Neural cell (in vitro differentiated cells): ENCODE measurements around the gene AK1. TPM values are rescaled to one million over a fixed set of nuclear protein-coding genes. Genes with fewer than 3 reads are reported as not detected.

Experiments used
- H2AFZ ChIP-seq: fragments of 200-600, 300-800 bp; sonication (generic), shearing (Covaris generic); 2 replicates; pipeline ENCODE4 v1.6.0; 2014; ENCODE audit warnings: low read depth, mild to moderate bottlenecking, antibody characterized with exemption, low read length, moderate library complexity
- H3F3A ChIP-seq: fragments of 200-600 bp; shearing (Covaris generic); 2 replicates; pipeline ENCODE4 v1.6.1; 2016; ENCODE audit warnings: mild to moderate bottlenecking, moderate library complexity, mixed read lengths, antibody characterized with exemption, low read length; ENCODE audit not compliant: insufficient read depth, poor library complexity, severe bottlenecking
- H3K27ac ChIP-seq: fragments of 200-600, 300-800 bp; sonication (generic), shearing (Covaris generic); 2 replicates; pipeline ENCODE4 v1.5.1; 2014; ENCODE audit warnings: mild to moderate bottlenecking, low read length, moderate library complexity
- H3K27me3 ChIP-seq: fragments of 300-800, 200-600 bp; sonication (generic), shearing (Covaris generic); 2 replicates; pipeline ENCODE4 v1.6.0; 2014; ENCODE audit warnings: mild to moderate bottlenecking, low read depth, low read length, moderate library complexity; ENCODE audit not compliant: insufficient read depth
- H3K36me3 ChIP-seq: fragments of 300-800, 200-600 bp; sonication (generic), shearing (Covaris generic); 2 replicates; pipeline ENCODE4 v1.5.1; 2014; ENCODE audit warnings: mild to moderate bottlenecking, antibody characterized with exemption, low read length, moderate library complexity; ENCODE audit not compliant: insufficient read depth
- H3K4me2 ChIP-seq: fragments of 300-800, 200-600 bp; sonication (generic), shearing (Covaris generic); 2 replicates; pipeline ENCODE4 v1.6.0; 2014; ENCODE audit warnings: mild to moderate bottlenecking, low read length
- H3K4me3 ChIP-seq: fragments of 300-800, 200-600 bp; sonication (generic), shearing (Covaris generic); 2 replicates; pipeline ENCODE4 v1.5.1; 2014; ENCODE audit warnings: mild to moderate bottlenecking, low read length, moderate library complexity
- H3K79me2 ChIP-seq: fragments of 200-600 bp; shearing (Covaris generic); replicated peaks from 2 replicates; pipeline ENCODE4 v1.6.0; 2014; ENCODE audit warnings: mild to moderate bottlenecking, low read length, moderate library complexity; ENCODE audit not compliant: insufficient read depth
- H3K9ac ChIP-seq: fragments of 300-800, 200-600 bp; sonication (generic), shearing (Covaris generic); 2 replicates; pipeline ENCODE4 v1.6.1; 2016; ENCODE audit warnings: mild to moderate bottlenecking, low read length, mixed read lengths
- H3K9me2 ChIP-seq: fragments of 200-600 bp; shearing (Covaris generic); 2 replicates; pipeline ENCODE4 v1.6.1; 2016; ENCODE audit warnings: mild to moderate bottlenecking, low read length, mixed read lengths; ENCODE audit not compliant: insufficient read depth
- H3K9me3 ChIP-seq: fragments of 200-600, 300-800 bp; sonication (generic), shearing (Covaris generic); 2 replicates; pipeline ENCODE4 v1.6.1; 2016; ENCODE audit warnings: mild to moderate bottlenecking, mixed run types, low read length, moderate library complexity, mixed read lengths
- H4K20me1 ChIP-seq: fragments of 200-600 bp; shearing (Covaris generic); 2 replicates; pipeline ENCODE4 v1.6.1; 2016; ENCODE audit warnings: mild to moderate bottlenecking, mixed run types; ENCODE audit not compliant: insufficient read depth
- CTCF ChIP-seq: fragments of 450-650 bp; IDR thresholded peaks from 2 replicates; pipeline ENCODE4 v1.5.1; 2014; ENCODE audit warnings: antibody characterized with exemption, mild to moderate bottlenecking, moderate library complexity; ENCODE audit not compliant: poor library complexity, severe bottlenecking
- EP300 ChIP-seq: fragments of 450-650 bp; conservative IDR thresholded peaks from 2 replicates; pipeline ENCODE4 v1.6.1; 2014; ENCODE audit warnings: antibody characterized with exemption, mild to moderate bottlenecking, moderate library complexity; ENCODE audit not compliant: poor library complexity, severe bottlenecking
- EZH2 ChIP-seq: fragments of 200-600, 300-800 bp; shearing (Covaris generic), sonication (generic); IDR thresholded peaks from 2 replicates; pipeline ENCODE4 v1.6.1; 2014; ENCODE audit warnings: antibody characterized with exemption, low read length, borderline replicate concordance, mild to moderate bottlenecking; ENCODE audit not compliant: insufficient read depth, poor library complexity, severe bottlenecking
- MXI1 ChIP-seq: fragments of 450-650 bp; conservative IDR thresholded peaks from 2 replicates; pipeline ENCODE4 v1.6.1; 2014; ENCODE audit warnings: antibody characterized with exemption, mild to moderate bottlenecking; ENCODE audit not compliant: poor library complexity, severe bottlenecking
- POLR2AphosphoS5 ChIP-seq: IDR thresholded peaks from 2 replicates; pipeline ENCODE4 v1.6.1; 2012
- RAD21 ChIP-seq: fragments of 450-650 bp; conservative IDR thresholded peaks from 2 replicates; pipeline ENCODE4 v1.6.1; 2014; ENCODE audit warnings: antibody characterized with exemption, mild to moderate bottlenecking, moderate library complexity
- REST ChIP-seq: IDR thresholded peaks from 2 replicates; pipeline ENCODE4 v1.6.1; 2012; ENCODE audit warnings: borderline replicate concordance
- SMC3 ChIP-seq: fragments of 450-650 bp; conservative IDR thresholded peaks from 2 replicates; pipeline ENCODE4 v1.6.1; 2014; ENCODE audit warnings: antibody characterized with exemption, mild to moderate bottlenecking, moderate library complexity; ENCODE audit not compliant: poor library complexity
- TAF1 ChIP-seq: IDR thresholded peaks from 2 replicates; pipeline ENCODE4 v1.6.1; 2012; ENCODE audit warnings: low read depth
- polyA plus RNA-seq: library from polyadenylated mRNA; depleted of rRNA; stranded (reverse); fragments of >200 nt; gene quantifications from 2 replicates; pipeline ENCODE4 v1.2.3, GENCODE V29; 2014

The AK1 gene
- polyA plus RNA-seq, 1 donor from 2014 or later = 105 TPM

GRCh38 chr9:127828262-127829031 lies 49.0 kb downstream of the AK1 start:
- no peak for TF ChIP-seq POLR2AphosphoS5
- TF ChIP-seq EP300 = no peak
- TF ChIP-seq CTCF = no peak
- TF ChIP-seq EZH2 = no peak
- no peak for TF ChIP-seq TAF1
- TF ChIP-seq REST = no peak
- TF ChIP-seq RAD21 = no peak
- TF ChIP-seq MXI1 = no peak
- TF ChIP-seq SMC3 = no peak
- H3K9ac ChIP-seq = no peak overlapping the region
- no peaks in the 10 kb centered on the region for H3K9me2 ChIP-seq
- no peak overlapping the region for H3K4me3 ChIP-seq
- no peaks in the 10 kb centered on the region for H3K36me3 ChIP-seq
- H3K27ac ChIP-seq = no peak overlapping the region
- peaks cover 14% of the 10 kb centered on the region for H3K27me3 ChIP-seq
- no peaks in the 10 kb centered on the region for H3F3A ChIP-seq
- no peaks in the 10 kb centered on the region for H3K9me3 ChIP-seq
- no peak overlapping the region for H2AFZ ChIP-seq
- H3K79me2 ChIP-seq = no peaks in the 10 kb centered on the region
- H3K4me2 ChIP-seq = no peak overlapping the region
- no peaks in the 10 kb centered on the region for H4K20me1 ChIP-seq

GRCh38 chr9:127826253-127826913 lies 51.1 kb downstream of the AK1 start:
- TF ChIP-seq REST = no peak
- TF ChIP-seq RAD21 = no peak
- TF ChIP-seq MXI1 = no peak
- TF ChIP-seq POLR2AphosphoS5 = no peak
- TF ChIP-seq TAF1 = no peak
- TF ChIP-seq EP300 = no peak
- TF ChIP-seq CTCF = no peak
- no peak for TF ChIP-seq SMC3
- TF ChIP-seq EZH2 = no peak
- no peaks in the 10 kb centered on the region for H3K9me3 ChIP-seq
- H3K9ac ChIP-seq = no peak overlapping the region
- peaks cover 14% of the 10 kb centered on the region for H3K27me3 ChIP-seq
- no peaks in the 10 kb centered on the region for H4K20me1 ChIP-seq
- no peak overlapping the region for H3K4me3 ChIP-seq
- H3K36me3 ChIP-seq = no peaks in the 10 kb centered on the region
- H3F3A ChIP-seq = no peaks in the 10 kb centered on the region
- H3K4me2 ChIP-seq = no peak overlapping the region
- H2AFZ ChIP-seq = no peak overlapping the region
- H3K9me2 ChIP-seq = no peaks in the 10 kb centered on the region
- H3K79me2 ChIP-seq = no peaks in the 10 kb centered on the region
- no peak overlapping the region for H3K27ac ChIP-seq
